Tibial nerve (tissue), 4 donors: ENCODE measurements around the gene RSKR. TPM values are rescaled to one million over a fixed set of nuclear protein-coding genes. Genes with fewer than 3 reads are reported as not detected.

Experiments
- DNase-seq, 2 donors: peaks; one replicate each; pipeline ENCODE4 v3.0.0-alpha.2; 2019; ENCODE audit warnings: low spot score in 2 of 2
- H3K27ac ChIP-seq, 4 donors: fragments of 200-600 bp; sonication (generic) in 3 of 4; one replicate each; pipeline ENCODE4 v1.5.1; 2017 to 2019; ENCODE audit warnings: mild to moderate bottlenecking in 1 of 4
- H3K27me3 ChIP-seq, 2 donors: fragments of 200-600 bp; sonication (generic) in 1 of 2; one replicate each; pipeline versions ENCODE4 v1.5.1 to v1.6.0; 2017 to 2019
- H3K36me3 ChIP-seq, 3 donors: fragments of 200-600 bp; sonication (generic); one replicate each; pipeline ENCODE4 v1.5.1; 2018 to 2019
- H3K4me1 ChIP-seq, 4 donors: fragments of 200-600 bp; sonication (generic) in 3 of 4; one replicate each; pipeline ENCODE4 v1.5.1; 2017 to 2019
- H3K4me3 ChIP-seq, 4 donors: fragments of 200-600 bp; sonication (generic) in 3 of 4; one replicate each; pipeline ENCODE4 v1.5.1; 2017 to 2019; ENCODE audit warnings: mild to moderate bottlenecking in 1 of 4, moderate library complexity in 1 of 4
- H3K9me3 ChIP-seq, 4 donors: fragments of 200-600 bp; sonication (generic) in 3 of 4; one replicate each; pipeline ENCODE4 v1.5.1; 2017 to 2019
- EP300 ChIP-seq, 2 donors: sonication (generic); formaldehyde crosslinking; IDR thresholded peaks; one replicate each; pipeline ENCODE4 v1.6.1; 2017; ENCODE audit warnings: antibody characterized with exemption in 2 of 2, mild to moderate bottlenecking in 1 of 2
- POLR2A ChIP-seq, 2 donors: fragments of 450-650 bp; IDR thresholded peaks; one replicate each; pipeline ENCODE4 v1.6.1; 2017; ENCODE audit warnings: antibody characterized with exemption in 2 of 2, mild to moderate bottlenecking in 2 of 2, moderate library complexity in 2 of 2
- WGBS, 2 donors: methylation state at CpG; one replicate each; pipeline ENCODE4 v1.1.5; 2018; 5-methylcytosine and 5-hydroxymethylcytosine counted together
- total RNA-seq, 4 donors: library from RNA; depleted of rRNA; stranded (reverse); fragments of >200 nt; gene quantifications; one replicate each; pipeline ENCODE4 v1.1.0, GENCODE V29; 2016
- TF ChIP-seq, protein P1 (sequence below), 5 experiments: fragments of 200-600 bp in 3 of 5; fragments of 450-650 bp in 2 of 5; sonication (generic) in 3 of 5; IDR thresholded peaks; one replicate each; pipeline ENCODE4 v1.5.1; 2016 to 2019; ENCODE audit warnings: antibody characterized with exemption in 5 of 5, mild to moderate bottlenecking in 3 of 5, moderate library complexity in 2 of 5

Gene RSKR
- total RNA-seq, 4 donors from 2014 or later = 5.7 to 34.5 (median 16.2) TPM

DNA sequence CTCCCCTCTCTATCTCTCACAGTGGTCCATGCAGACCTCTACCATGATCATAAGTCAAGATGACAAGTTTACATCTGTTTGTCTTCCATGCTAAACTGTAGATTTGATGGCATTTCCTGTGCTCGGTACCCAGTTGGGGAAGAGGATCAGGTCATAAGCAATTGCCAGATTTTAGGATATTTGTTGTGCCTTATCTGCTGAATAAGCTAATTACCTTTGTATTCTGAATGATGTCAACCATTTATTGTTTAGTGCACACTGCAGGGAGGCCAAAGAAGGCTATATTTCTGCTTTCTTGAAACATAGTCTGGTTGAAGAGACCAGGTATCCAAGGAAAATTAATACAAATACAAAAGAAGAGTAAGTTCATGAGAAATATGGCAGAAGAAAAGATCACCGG lies 31.5 kb downstream of the RSKR start:
- Histone ChIP-seq H3K4me1 (peaks cover 0 to 1% (median 0%) of the 10 kb centered on the region in 4 donors), H3K4me3 (no peak overlapping the region), H3K27me3 (no peaks in the 10 kb centered on the region), H3K27ac (no peak overlapping the region), H3K36me3 (peaks cover 0 to 36% (median 0%) of the 10 kb centered on the region in 3 donors), H3K9me3 (no peaks in the 10 kb centered on the region)
- 94 to 98% methylated on average over 2 of the region's 2 CpGs for WGBS, 2 donors
- DNase-seq = no peak
- TF ChIP-seq POLR2A (IDR thresholded peaks at IDR 0.05) (no peak), EP300 (IDR thresholded peaks at IDR 0.05) (no peak)
- TF ChIP-seq, protein P1, sequence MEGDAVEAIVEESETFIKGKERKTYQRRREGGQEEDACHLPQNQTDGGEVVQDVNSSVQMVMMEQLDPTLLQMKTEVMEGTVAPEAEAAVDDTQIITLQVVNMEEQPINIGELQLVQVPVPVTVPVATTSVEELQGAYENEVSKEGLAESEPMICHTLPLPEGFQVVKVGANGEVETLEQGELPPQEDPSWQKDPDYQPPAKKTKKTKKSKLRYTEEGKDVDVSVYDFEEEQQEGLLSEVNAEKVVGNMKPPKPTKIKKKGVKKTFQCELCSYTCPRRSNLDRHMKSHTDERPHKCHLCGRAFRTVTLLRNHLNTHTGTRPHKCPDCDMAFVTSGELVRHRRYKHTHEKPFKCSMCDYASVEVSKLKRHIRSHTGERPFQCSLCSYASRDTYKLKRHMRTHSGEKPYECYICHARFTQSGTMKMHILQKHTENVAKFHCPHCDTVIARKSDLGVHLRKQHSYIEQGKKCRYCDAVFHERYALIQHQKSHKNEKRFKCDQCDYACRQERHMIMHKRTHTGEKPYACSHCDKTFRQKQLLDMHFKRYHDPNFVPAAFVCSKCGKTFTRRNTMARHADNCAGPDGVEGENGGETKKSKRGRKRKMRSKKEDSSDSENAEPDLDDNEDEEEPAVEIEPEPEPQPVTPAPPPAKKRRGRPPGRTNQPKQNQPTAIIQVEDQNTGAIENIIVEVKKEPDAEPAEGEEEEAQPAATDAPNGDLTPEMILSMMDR (IDR thresholded peaks at IDR 0.05) = no peak

- no peak for DNase-seq
- no peak overlapping the region for H3K27ac ChIP-seq
- peaks cover 0 to 34% (median 0%) of the 10 kb centered on the region in 3 donors for H3K36me3 ChIP-seq
- no peak overlapping the region for H3K4me3 ChIP-seq
- H3K27me3 ChIP-seq = no peaks in the 10 kb centered on the region
- TF ChIP-seq EP300 (IDR thresholded peaks at IDR 0.05) (no peak), POLR2A (IDR thresholded peaks at IDR 0.05) (no peak)
- TF ChIP-seq, protein P1 (IDR thresholded peaks at IDR 0.05) = no peak
- no peaks in the 10 kb centered on the region for H3K9me3 ChIP-seq
- WGBS, 2 donors = 94 to 100% methylated on average over 3 of the region's 3 CpGs
- H3K4me1 ChIP-seq = peaks cover 0 to 12% (median 5%) of the 10 kb centered on the region in 4 donors
Observed at GRCh38 chr17:28580959-28581358, 33.0 kb downstream of the RSKR start.

DNA sequence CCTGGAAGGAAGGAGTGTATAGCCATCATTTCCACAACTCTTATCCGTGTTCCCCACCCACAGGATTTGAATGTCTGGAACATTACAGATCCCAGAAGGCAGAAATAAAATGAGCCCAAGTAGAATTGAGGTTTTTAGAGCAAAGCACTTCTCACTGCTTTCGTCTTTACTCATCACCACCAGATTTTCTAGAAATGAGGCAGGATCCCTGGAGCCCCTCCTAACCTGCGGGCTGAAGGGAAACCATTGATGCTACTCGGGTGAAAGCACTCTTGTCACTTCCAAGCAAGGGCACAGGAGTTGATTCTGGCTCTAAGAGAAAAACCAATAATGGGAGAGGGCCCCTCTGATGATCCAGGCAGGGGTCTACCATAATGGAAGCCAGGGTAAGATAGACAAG lies 34.5 kb downstream of the RSKR start:
- DNase-seq = no peak
- peaks cover 0 to 21% (median 0%) of the 10 kb centered on the region in 3 donors for H3K36me3 ChIP-seq
- no peak overlapping the region for H3K4me3 ChIP-seq
- peaks cover 0 to 21% (median 6%) of the 10 kb centered on the region in 4 donors for H3K4me1 ChIP-seq
- TF ChIP-seq, protein P1 (IDR thresholded peaks at IDR 0.05) = no peak
- TF ChIP-seq EP300 (IDR thresholded peaks at IDR 0.05) (no peak), POLR2A (IDR thresholded peaks at IDR 0.05) (no peak)
- no peaks in the 10 kb centered on the region for H3K27me3 ChIP-seq
- H3K9me3 ChIP-seq = no peaks in the 10 kb centered on the region
- no peak overlapping the region for H3K27ac ChIP-seq
- 91 to 94% methylated on average over 4 of the region's 4 CpGs for WGBS, 2 donors

DNA sequence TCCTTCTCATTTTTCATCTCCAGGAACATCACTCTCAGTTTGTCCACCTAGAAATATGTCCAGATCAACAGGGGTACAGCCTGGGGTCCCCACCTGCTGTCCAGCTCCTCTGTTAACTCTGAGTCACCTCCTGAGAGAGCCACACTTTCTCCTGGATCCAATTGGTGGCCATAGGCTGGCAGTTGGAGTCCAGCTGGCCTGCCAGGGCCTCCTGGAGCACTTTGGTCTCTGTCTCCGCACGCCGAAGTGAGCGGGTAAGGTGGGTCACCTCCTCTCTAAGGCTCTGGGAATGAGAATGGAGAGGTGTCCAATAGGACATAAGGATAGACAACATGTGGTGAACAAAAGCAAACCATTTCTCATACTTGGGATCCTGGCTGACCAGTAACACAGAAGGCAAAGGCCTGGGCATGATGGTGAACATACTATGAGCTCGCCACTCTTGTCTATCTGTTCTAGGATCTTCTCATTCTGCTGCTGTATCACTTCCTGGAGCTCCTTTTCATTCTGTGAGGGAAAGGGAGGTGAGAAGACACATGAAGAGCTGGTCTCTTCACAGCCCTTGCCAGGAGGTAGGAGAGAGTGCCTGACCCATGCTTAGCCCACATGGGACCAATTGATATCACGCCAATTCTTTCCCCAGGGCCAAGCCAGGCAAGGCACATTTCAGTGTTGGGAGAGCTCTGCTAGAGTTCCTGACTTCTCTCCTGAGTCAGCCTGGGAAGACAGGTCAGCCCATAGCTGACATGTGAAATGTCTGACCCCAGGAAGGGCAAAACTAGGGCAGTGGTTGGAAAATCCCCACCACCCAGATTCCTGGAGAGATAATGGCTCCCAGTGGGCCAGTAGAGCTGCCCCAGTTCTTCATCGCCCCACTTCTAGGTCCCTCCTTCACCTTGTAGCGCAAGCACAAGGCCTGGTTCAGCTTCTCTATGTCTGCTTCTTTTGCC lies 35.5 kb downstream of the RSKR start:
- WGBS, 2 donors = 96 to 100% methylated on average over 8 of the region's 8 CpGs
- peak overlapping the region in 2 of 4 donors; percentile 42 to 82 for H3K27ac ChIP-seq
- peaks cover 0 to 21% (median 6%) of the 10 kb centered on the region in 4 donors for H3K4me1 ChIP-seq
- peaks cover 0 to 20% (median 0%) of the 10 kb centered on the region in 3 donors for H3K36me3 ChIP-seq
- TF ChIP-seq, protein P1 (IDR thresholded peaks at IDR 0.05) = no peak
- TF ChIP-seq POLR2A (IDR thresholded peaks at IDR 0.05) (no peak), EP300 (IDR thresholded peaks at IDR 0.05) (no peak)
- H3K27me3 ChIP-seq = no peaks in the 10 kb centered on the region
- H3K4me3 ChIP-seq = no peak overlapping the region
- no peaks in the 10 kb centered on the region for H3K9me3 ChIP-seq
- no peak for DNase-seq

GRCh38 chr17:28577466-28577824 lies 36.5 kb downstream of the RSKR start:
- peaks cover 0 to 28% (median 7%) of the 10 kb centered on the region in 4 donors for H3K4me1 ChIP-seq
- H3K4me3 ChIP-seq = no peak overlapping the region
- WGBS, 2 donors = 71 to 89% methylated on average over 3 of the region's 3 CpGs
- H3K36me3 ChIP-seq = peaks cover 0 to 10% (median 0%) of the 10 kb centered on the region in 3 donors
- TF ChIP-seq EP300 (IDR thresholded peaks at IDR 0.05) (no peak), POLR2A (IDR thresholded peaks at IDR 0.05) (no peak)
- TF ChIP-seq, protein P1 (IDR thresholded peaks at IDR 0.05) = no peak
- no peaks in the 10 kb centered on the region for H3K9me3 ChIP-seq
- no peak for DNase-seq
- peak overlapping the region; percentile 55 to 82 (median 69) for H3K27ac ChIP-seq
- no peaks in the 10 kb centered on the region for H3K27me3 ChIP-seq
